Measurements from ENCODE around the gene COASY. TPM values are rescaled to one million over a fixed set of nuclear protein-coding genes. Genes with fewer than 3 reads are reported as not detected.

COASY gene
- total RNA-seq, 2 experiments from 2014 or later: 37.8 to 40.7 TPM

DNA sequence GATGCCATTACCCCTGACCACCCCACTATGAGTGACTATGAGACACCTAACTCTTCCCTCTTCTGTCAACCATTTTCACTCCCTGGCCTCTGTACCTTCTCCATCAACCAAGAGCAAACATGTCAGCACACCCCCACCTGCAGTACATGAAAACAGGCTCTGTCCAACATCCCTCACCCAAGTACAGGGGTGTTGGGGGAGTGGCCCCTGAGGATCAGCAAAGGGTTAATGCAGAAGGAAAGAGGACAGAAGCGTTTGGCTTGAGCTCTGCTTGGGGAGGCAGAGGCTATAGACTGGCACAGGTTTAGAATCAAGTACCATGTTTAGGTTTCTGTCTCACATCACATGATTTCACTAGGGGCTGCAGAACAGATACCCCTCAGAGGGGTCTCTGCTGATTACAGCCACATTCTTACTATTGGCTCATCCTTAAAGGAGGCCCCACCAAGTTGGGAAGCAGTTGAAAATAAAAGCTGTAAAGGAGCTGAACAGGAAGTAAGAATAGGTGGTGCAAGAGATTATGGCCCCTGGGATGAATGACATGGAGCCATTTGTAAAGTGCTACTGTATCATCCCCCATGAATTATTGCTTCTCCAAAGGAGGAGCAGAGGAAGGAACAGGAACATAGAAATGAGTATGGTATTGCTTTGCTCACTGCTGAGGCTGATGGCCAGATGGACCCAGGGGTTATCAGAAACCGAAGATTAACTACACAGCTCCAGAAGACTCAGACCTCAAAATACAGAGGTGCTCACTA lies 18.0 kb downstream of the COASY start:
- Mint-ChIP-seq H3K36me3 (ENCODE audit: low read depth) (peaks cover 68% of the 10 kb centered on the region), H3K4me1 (ENCODE audit: low read depth) (peaks cover 25% of the 10 kb centered on the region), H3K4me3 (peak overlapping the region; percentile 74), H3K27me3 (no peaks in the 10 kb centered on the region), H3K27ac (peak overlapping the region; percentile 24), H3K9me3 (no peaks in the 10 kb centered on the region)
- Histone ChIP-seq H3K4me3 (ENCODE audit: low read length) (no peak overlapping the region), H3K36me3 (ENCODE audit: insufficient read depth, low read length) (peaks cover 53% of the 10 kb centered on the region), H3K27ac (ENCODE audit: low read depth in 1 of 2, low read length in 2 of 2) (no peak overlapping the region), H3K27me3 (ENCODE audit: control insufficient read depth in 1 of 2, insufficient read depth in 2 of 2, low read length in 2 of 2) (no peaks in the 10 kb centered on the region), H3K4me1 (ENCODE audit: insufficient read depth, low read length) (peaks cover 18% of the 10 kb centered on the region), H3K9me3 (ENCODE audit: control insufficient read depth in 1 of 2, insufficient read depth in 1 of 2, low read length in 2 of 2) (no peaks in the 10 kb centered on the region)
- TF ChIP-seq, protein P1, sequence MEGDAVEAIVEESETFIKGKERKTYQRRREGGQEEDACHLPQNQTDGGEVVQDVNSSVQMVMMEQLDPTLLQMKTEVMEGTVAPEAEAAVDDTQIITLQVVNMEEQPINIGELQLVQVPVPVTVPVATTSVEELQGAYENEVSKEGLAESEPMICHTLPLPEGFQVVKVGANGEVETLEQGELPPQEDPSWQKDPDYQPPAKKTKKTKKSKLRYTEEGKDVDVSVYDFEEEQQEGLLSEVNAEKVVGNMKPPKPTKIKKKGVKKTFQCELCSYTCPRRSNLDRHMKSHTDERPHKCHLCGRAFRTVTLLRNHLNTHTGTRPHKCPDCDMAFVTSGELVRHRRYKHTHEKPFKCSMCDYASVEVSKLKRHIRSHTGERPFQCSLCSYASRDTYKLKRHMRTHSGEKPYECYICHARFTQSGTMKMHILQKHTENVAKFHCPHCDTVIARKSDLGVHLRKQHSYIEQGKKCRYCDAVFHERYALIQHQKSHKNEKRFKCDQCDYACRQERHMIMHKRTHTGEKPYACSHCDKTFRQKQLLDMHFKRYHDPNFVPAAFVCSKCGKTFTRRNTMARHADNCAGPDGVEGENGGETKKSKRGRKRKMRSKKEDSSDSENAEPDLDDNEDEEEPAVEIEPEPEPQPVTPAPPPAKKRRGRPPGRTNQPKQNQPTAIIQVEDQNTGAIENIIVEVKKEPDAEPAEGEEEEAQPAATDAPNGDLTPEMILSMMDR (IDR thresholded peaks at IDR 0.05): no peak
- no peak for ATAC-seq (ENCODE audit: poor library complexity)
- intact Hi-C loops (cut with DNase I, micrococcal nuclease): loop anchor here (2.0 to 5.0 kb wide), 2 partner anchors 99 to 252 kb away; partner anchors contain the start of gene PSME3 (in 1 of the 2)
- POLR2A ChIA-PET: interaction anchor here (1.1 kb wide), 1 partner anchor 99 kb away, joined by 3 read pairs; no protein-coding TSS in a partner anchor
- CTCF ChIA-PET: interaction anchor here (2.2 kb wide), 1 partner anchor 183 kb away, joined by 9 read pairs; no protein-coding TSS in a partner anchor
- DNase-seq: no peak

DNA sequence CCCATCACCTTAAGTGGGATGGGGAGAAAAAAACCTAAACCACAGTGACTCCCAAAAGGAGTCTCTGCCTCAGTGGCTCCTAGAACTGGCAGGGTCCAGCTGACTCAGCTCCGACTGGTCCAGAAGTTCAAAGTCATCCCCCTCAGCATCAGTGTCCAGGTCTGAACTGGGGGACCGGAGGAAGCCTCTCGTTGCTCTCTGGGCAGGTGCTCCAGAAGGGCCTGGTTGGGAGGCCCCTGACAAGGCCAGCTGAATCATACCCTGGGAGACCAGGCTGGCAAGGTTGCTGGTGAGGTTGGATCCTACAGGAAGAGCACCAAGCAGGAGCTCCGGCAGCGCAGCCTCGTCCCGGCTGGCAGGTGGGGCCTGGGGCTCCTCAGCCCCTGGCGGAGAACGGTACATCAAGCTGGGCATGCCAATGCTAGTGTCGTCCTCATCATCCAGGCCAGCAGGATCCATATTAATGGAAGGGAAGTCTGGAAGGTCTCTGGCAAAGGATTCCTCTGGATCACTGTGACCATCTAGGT lies 19.9 kb downstream of the COASY start:
- ChIA-PET CTCF (no interaction called here), POLR2A (interaction anchor here (0.6 kb wide), 1 partner anchor 145 kb away, joined by 3 read pairs; no protein-coding TSS in a partner anchor)
- H3K9me3 ChIP-seq (ENCODE audit: control insufficient read depth in 1 of 2, insufficient read depth in 1 of 2, low read length in 2 of 2): no peaks in the 10 kb centered on the region
- H3K4me3 ChIP-seq (ENCODE audit: low read length): no peak overlapping the region
- peaks cover 83% of the 10 kb centered on the region for H3K36me3 Mint-ChIP-seq (ENCODE audit: low read depth)
- no peak overlapping the region for H3K27ac ChIP-seq (ENCODE audit: low read depth in 1 of 2, low read length in 2 of 2)
- H3K4me1 Mint-ChIP-seq (ENCODE audit: low read depth): peaks cover 16% of the 10 kb centered on the region
- ATAC-seq (ENCODE audit: poor library complexity): no peak
- intact Hi-C loops (cut with DNase I, micrococcal nuclease): no loop called here
- H3K36me3 ChIP-seq (ENCODE audit: insufficient read depth, low read length): peaks cover 68% of the 10 kb centered on the region
- no peaks in the 10 kb centered on the region for H3K9me3 Mint-ChIP-seq
- no peaks in the 10 kb centered on the region for H3K27me3 ChIP-seq (ENCODE audit: control insufficient read depth in 1 of 2, insufficient read depth in 2 of 2, low read length in 2 of 2)
- DNase-seq: no peak
- no peaks in the 10 kb centered on the region for H3K27me3 Mint-ChIP-seq
- no peak overlapping the region for H3K4me3 Mint-ChIP-seq
- TF ChIP-seq, protein P1 (IDR thresholded peaks at IDR 0.05): no peak
- peaks cover 18% of the 10 kb centered on the region for H3K4me1 ChIP-seq (ENCODE audit: insufficient read depth, low read length)
- H3K27ac Mint-ChIP-seq: no peak overlapping the region

GRCh38 chr17:42584880-42585279 lies 22.9 kb downstream of the COASY start:
- Histone ChIP-seq H3K4me1 (ENCODE audit: insufficient read depth, low read length) (no peaks in the 10 kb centered on the region), H3K9me3 (ENCODE audit: control insufficient read depth in 1 of 2, insufficient read depth in 1 of 2, low read length in 2 of 2) (no peaks in the 10 kb centered on the region), H3K4me3 (ENCODE audit: low read length) (no peak overlapping the region), H3K27ac (ENCODE audit: low read depth in 1 of 2, low read length in 2 of 2) (no peak overlapping the region), H3K27me3 (ENCODE audit: control insufficient read depth in 1 of 2, insufficient read depth in 2 of 2, low read length in 2 of 2) (no peaks in the 10 kb centered on the region), H3K36me3 (ENCODE audit: insufficient read depth, low read length) (peaks cover 95% of the 10 kb centered on the region)
- ATAC-seq (ENCODE audit: poor library complexity) (no peak), DNase-seq (no peak)
- no peaks in the 10 kb centered on the region for H3K4me1 Mint-ChIP-seq (ENCODE audit: low read depth)
- H3K27ac Mint-ChIP-seq: no peak overlapping the region
- no peaks in the 10 kb centered on the region for H3K27me3 Mint-ChIP-seq
- CTCF ChIA-PET: no interaction called here
- H3K9me3 Mint-ChIP-seq: no peaks in the 10 kb centered on the region
- intact Hi-C loops (cut with DNase I, micrococcal nuclease): no loop called here
- peaks cover 96% of the 10 kb centered on the region for H3K36me3 Mint-ChIP-seq (ENCODE audit: low read depth)
- no peak overlapping the region for H3K4me3 Mint-ChIP-seq
- TF ChIP-seq, protein P1 (IDR thresholded peaks at IDR 0.05): no peak
- POLR2A ChIA-PET: interaction anchor here (1.0 kb wide), 1 partner anchor 25 kb away, joined by 3 read pairs; the partner anchor contains the start of gene TUBG1

Measured in CD4-positive, alpha-beta T cell (primary cell).